SKM-1 (cell line): ENCODE data around the gene ZNF774.
A peak's percentile ranks its signal among the peaks of the same experiment; 100 is the strongest.
"Not testable (repeated sequence)": the region's sequence is repeated elsewhere in the genome, so short reads cannot be mapped to it uniquely, and the experiment has no call there.

ENCODE experiments used
- DNase-seq: peaks from one replicate; lab custom pipeline; 2025; ENCODE audit not compliant: unreplicated experiment; lab: John Stamatoyannopoulos, UW

Gene ZNF774

GRCh38 chr15:90352107-90352893 is at the start of gene ZNF774:
ZNF774 (plus strand) TSS chr15:90352284; CDS start chr15:90354661, 2,377 bp downstream.
- DNase-seq = peak; percentile 83

- not testable (repeated sequence) for DNase-seq
Observed at GRCh38 chr15:90305355-90305754, 46.7 kb upstream of the ZNF774 start.

- no peak for DNase-seq
Observed at GRCh38 chr15:90305932-90306331, 46.2 kb upstream of the ZNF774 start.

GRCh38 chr15:90306560-90306959 is 45.5 kb upstream of the ZNF774 start:
- DNase-seq = no peak

- no peak for DNase-seq
Observed at GRCh38 chr15:90307661-90308060, 44.4 kb upstream of the ZNF774 start.

GRCh38 chr15:90309020-90309419 is 43.1 kb upstream of the ZNF774 start:
- DNase-seq = no peak

- no peak for DNase-seq
Observed at GRCh38 chr15:90315278-90315982, 36.7 kb upstream of the ZNF774 start.

DNA sequence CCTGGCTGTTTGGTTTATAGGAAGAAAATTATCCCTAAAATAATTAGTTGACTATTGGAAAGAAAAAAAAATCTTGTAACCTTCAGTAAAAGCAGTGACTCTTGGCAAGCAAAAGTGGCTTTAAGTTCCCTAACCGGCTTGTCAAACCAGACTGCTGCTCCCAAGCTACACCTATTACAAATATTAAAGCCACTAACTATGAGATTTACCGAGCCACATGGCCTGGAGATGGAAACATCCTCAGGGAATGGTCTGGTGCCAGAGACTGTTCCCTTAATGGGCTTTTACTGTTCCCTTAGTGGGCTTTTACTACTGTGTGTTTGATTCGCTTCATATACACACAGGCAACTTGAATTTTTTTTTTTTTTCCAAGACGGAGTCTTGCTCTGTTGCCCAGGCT is 35.9 kb upstream of the ZNF774 start:
- DNase-seq = no peak

GRCh38 chr15:90318591-90318990 is 33.5 kb upstream of the ZNF774 start:
- no peak for DNase-seq

GRCh38 chr15:90320062-90320884 is 31.8 kb upstream of the ZNF774 start:
- DNase-seq = peak; percentile 73

GRCh38 chr15:90320885-90321278 is 31.2 kb upstream of the ZNF774 start:
- no peak for DNase-seq

DNA sequence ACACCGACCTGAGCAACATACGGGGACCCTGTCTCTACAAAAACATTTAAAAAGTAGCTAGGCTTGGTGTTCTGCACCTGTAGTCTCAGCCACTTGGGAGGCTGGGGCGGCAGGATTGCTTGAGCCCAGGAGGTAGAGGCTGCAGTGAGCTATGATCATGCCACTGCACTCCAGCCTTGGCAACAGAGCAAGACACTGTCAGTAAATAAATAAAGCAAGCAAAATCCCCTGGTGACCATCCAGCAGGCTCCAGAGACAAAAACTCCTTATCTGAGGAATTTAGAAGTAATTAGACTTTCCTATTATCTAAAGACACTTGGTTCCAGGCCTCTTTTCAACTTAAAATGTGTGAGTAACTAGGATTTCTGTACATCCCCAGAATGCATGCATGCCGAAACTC is 29.5 kb upstream of the ZNF774 start:
- DNase-seq = no peak

DNA sequence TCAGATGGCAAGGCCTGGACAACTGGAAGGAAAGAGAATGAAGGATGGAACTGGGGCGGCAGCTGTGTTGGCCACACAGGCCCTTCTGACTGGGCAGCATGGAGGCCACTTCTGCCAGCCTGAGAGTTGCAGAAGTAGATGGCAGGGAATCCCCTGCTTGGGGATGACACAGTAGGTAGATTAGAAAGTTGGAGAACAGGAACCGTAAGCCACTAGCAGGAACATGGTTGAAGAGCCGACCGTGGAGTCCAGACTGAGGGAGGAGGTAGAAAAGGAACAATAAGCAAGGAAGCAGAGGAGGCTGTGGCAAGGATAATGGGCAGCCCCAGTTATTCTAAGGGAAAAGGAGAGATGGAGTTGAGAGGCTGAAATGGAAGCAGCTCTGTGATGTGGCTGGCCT is 26.4 kb upstream of the ZNF774 start:
- no peak for DNase-seq

- no peak for DNase-seq
Observed at GRCh38 chr15:90326441-90326840, 25.6 kb upstream of the ZNF774 start.

GRCh38 chr15:90327311-90327710 is 24.8 kb upstream of the ZNF774 start:
- no peak for DNase-seq

DNA sequence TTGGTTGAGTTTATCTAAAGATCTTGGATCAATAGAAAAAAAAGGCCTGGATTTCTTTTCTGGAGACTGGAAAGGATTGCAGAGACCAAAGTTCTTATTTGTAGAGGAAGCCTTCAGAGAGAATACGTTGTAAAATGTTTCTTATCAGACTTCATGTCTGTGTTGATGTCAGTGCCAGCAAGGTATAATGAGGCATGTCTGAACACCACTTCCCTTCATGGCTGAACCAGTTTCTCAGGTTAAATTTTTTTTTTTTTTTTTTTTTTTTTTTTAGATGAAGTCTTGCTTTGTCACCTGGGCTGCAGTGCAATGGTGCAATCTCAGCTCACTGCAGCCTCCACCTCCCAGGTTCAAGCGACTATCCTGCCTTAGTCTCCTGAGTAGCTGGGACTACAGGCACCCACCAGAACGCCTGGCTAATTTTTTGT is 17.8 kb upstream of the ZNF774 start:
- no peak for DNase-seq

DNA sequence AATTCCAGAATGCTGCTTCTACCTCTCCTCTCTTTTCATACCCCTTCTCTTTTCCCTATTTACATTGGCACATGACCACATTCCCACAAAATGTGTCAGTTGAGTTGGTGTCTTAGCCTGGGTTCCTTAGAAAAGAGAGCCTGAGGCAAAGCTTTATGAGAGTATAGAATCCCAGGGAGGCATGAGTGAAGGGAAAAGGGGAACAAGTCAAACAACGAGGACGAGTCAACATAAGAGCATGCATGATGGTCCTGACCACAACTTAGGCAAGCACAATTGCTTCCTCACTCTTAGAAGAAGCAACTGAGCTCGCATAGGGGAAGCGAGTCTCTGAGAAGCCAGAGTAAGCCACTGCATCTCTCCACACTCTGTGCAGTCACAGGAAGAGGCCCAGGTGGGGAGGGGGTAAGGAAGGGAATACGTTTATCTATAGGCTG is 15.4 kb upstream of the ZNF774 start:
- DNase-seq = peak; percentile 94

- DNase-seq = peak; percentile 52
Observed at GRCh38 chr15:90337256-90337655, 14.8 kb upstream of the ZNF774 start.

DNA sequence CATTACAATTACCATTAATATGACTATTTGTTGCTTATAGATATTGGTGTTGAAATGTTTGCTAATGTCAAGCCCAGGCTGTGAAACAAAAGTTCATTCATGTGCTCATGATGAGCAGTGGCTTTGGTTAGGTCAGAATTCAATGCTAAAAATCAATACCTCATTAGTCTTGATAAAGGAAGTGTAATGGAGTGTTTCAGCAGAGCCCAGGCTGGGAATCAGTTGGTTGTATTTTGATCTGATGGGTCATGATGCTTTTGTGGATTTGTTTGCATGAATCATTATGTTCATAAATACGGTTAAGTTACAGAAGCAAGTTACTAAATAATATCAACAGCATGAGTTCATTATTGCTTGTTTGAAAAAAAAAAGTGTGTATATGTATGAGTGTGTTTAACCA is 13.6 kb upstream of the ZNF774 start:
- DNase-seq = no peak

- no peak for DNase-seq
Observed at GRCh38 chr15:90340345-90340744, 11.7 kb upstream of the ZNF774 start.

GRCh38 chr15:90343302-90343790 is 8.7 kb upstream of the ZNF774 start:
- no peak for DNase-seq
